NCI-H748 treated with DMSO at 0.1 percent for 48 hours (cell line): ENCODE data around the gene ZC3H7B.

ENCODE experiments used
- DNase-seq: peaks from one replicate; lab custom pipeline; 2025; lab: John Stamatoyannopoulos, UW

The ZC3H7B gene

GRCh38 chr22:41332217-41332939 is 31.1 kb downstream of the ZC3H7B start:
- DNase-seq, result no peak

GRCh38 chr22:41333806-41334205 is 32.5 kb downstream of the ZC3H7B start:
- DNase-seq, result no peak

- no peak for DNase-seq
Measured at GRCh38 chr22:41334215-41334614, 32.9 kb downstream of the ZC3H7B start.

- DNase-seq, result no peak
Measured at GRCh38 chr22:41334951-41335635, 33.8 kb downstream of the ZC3H7B start.

GRCh38 chr22:41338614-41339212 is 37.4 kb downstream of the ZC3H7B start:
- no peak for DNase-seq

GRCh38 chr22:41339823-41340222 is 38.5 kb downstream of the ZC3H7B start:
- DNase-seq, result no peak

GRCh38 chr22:41340357-41340756 is 39.0 kb downstream of the ZC3H7B start:
- no peak for DNase-seq

GRCh38 chr22:41341012-41341411 is 39.7 kb downstream of the ZC3H7B start:
- no peak for DNase-seq

DNA sequence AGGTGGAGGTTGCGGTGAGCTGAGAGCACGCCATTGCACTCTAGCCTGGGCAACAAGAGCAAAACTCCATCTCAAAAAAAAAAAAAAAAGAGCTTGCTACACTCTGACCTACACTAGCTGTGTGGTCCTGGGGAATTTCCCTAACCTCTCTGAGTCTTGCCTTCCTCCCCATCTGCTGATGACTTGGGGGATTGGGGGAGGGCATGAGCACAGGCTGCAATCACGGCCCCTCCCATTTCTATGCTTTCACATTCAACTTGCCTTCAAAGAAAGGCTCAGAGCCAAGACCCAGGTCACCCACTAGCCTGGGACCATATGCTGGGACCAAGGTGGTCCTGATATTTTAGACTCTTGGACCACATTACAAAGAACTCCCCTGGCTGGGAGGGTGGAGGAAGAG is 40.7 kb downstream of the ZC3H7B start:
- no peak for DNase-seq

DNA sequence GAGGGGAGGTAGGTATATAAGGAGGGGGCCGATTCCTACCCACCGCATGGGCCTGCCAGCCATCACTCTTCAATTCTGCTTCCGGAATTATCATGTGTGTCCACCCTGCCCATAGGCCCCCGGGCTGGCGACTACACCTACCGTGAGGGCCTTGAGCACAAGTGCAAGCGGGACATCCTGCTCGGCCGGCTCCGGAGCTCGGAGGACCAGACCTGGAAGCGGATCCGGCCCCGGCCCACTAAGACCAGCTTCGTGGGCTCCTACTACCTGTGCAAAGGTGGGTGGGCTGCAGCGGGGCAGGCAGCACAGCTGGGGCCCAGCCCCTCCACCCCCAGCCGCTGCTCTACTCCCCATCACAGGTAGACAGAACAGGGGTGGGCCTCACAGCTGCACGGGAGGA is 42.0 kb downstream of the ZC3H7B start:
- DNase-seq, result no peak

GRCh38 chr22:41343717-41344116 is 42.4 kb downstream of the ZC3H7B start:
- DNase-seq, result no peak

DNA sequence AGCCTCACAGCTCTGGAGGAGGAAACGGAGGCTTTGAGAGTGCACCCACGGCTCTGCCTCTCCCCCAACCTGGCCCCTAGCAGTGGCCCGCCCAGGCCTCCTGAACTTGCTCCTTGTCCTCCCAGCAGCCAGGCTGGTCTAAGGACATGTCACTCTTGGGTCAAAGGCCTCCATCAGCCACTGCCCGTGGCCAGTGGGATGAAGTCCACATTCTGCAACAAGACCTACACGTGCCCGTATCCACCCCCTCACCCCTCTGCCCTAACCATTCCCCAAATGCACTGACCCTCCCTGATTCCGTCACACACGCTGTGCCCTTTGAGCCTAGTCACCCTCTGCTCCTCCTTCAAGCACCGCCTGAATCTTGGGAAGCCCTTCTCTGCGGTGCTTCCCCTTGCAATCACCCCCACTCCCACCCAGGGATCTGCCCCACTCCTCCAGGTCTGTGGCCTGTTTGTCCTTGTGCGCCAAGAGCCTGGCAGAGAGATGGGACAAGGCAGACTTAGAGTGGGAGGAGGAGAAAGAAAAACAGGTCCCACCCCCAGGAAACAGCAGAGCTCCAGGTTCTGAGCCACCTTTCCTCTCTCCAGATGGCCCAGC is 43.0 kb downstream of the ZC3H7B start:
- DNase-seq, result no peak

DNA sequence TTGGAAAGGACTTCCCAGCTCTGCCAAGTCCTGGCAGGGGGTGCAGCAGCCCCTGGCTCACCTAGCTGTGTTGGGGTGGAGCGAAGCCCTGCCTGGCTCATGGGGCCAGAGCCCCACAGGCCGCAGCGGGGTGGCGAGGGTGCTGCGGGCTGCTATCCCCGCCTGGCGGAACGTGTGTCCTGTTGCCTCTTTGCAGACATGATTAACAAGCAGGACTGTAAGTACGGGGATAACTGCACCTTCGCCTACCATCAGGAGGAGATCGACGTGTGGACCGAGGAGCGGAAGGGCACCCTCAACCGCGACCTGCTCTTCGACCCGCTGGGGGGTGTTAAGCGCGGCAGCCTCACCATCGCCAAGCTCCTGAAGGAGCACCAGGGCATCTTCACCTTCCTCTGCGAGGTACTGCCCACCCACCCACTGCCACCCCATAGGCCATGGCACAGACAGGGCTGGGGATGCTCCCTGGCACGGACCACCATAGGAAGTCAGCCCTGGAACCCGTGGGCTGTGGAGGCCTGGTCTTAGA is 44.5 kb downstream of the ZC3H7B start:
- no peak for DNase-seq

DNA sequence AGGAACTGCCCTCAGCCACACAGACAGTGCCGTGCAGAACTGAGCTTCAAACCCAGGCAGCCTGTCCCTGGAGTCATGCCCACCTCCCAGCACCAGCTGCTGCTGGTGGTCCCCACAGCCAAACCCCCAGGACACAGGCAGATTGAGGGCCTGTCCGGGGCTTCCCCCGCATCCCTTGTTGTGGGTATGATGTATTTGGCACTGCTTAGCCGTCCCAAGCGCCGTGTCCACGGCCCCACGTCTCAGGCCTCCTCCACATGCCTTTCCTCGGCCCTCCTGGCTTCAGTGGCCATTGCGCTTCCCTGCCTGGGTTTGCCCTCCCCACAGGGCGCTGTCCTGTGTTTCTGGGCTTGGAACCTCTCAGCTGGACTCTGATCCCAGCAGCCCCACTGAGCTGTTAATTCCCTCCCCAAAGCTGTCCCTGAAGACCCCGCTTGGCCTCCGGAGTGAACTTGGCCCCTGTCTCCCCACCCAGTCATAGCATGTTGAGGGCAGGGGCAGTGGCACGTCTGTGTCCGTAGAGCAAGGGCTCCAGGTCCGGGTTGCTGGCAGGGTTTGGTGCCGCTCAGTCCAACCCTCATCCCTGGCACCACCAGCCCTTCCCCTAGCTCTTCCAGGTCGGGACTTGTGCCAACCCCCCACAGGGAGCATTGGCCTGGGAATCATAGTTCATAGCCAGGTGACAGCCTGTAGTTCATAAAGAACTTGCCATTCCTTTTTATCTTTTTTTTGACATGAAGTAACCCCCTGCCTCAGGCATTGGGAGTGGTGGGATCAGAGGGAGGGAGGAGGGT is 45.9 kb downstream of the ZC3H7B start:
- no peak for DNase-seq

- no peak for DNase-seq
Measured at GRCh38 chr22:41348964-41349484, 47.7 kb downstream of the ZC3H7B start.

GRCh38 chr22:41350087-41350486 is 48.8 kb downstream of the ZC3H7B start:
- no peak for DNase-seq

DNA sequence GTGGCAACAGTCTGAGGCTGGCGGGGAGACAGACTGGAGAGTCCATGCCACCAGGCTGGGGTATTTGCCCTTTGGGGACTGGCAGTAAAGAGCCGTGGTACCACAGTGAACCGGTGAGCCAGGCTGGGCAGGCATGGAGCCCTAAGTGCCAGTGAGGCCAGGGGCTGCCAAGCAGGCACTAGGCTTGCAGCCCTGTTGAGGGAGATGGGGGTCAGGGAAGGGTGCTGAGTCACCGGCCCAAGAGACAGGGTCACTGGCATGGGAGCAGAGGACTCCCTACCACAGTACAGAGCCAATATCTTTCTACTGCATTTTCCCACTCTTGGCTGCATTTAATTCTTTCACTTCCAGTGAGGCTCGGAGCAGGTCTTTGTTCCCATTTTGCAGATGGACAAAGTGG is 49.7 kb downstream of the ZC3H7B start:
- no peak for DNase-seq

GRCh38 chr22:41352058-41352457 is 50.7 kb downstream of the ZC3H7B start:
- DNase-seq, result no peak

DNA sequence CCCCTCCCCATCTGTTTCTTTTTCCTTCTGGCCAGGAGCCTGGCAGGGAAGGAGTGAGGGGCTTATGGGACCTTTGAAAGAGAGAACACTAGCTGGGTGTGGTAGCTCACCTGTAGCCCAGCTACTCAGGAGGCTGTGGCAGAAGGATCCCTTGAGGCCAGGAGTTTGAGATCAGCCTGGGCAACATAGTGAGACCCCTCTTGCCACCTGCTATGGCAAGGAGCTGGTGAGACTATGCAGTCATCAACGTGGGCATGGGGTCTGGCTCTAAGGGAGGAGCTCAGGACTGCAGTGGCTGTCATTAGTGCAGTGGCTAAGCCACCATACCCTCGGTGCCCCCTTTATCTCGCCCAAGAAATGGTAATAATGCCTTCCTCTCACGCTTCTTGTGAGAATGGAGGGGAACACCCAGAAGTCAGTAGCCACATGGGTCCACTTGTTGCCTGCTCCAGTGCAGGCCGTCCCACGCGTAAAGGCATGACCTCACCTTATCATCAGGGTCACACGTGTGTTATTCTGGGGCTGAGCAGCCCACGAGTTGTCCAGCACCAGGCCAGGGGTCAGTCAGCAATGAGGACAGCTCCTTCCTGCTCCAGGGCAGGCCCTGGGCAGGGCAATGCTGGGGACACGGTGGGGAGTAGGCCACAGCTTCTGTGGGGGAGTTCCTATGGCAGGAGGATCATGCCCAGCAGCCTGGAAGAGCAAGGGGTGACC is 52.7 kb downstream of the ZC3H7B start:
- no peak for DNase-seq

GRCh38 chr22:41354979-41355378 is 53.7 kb downstream of the ZC3H7B start:
- no peak for DNase-seq

GRCh38 chr22:41355895-41356294 is 54.6 kb downstream of the ZC3H7B start:
- no peak for DNase-seq
